Epidermal melanocyte (primary cell): ENCODE data around the gene PNP.
"Not testable (repeated sequence)": the region's sequence is repeated elsewhere in the genome, so short reads cannot be mapped to it uniquely, and the experiment has no call there.

Experiments
- DNase-seq: peaks from one replicate; pipeline ENCODE4 v3.0.0; 2011; ENCODE audit warnings: low spot score; ENCODE audit not compliant: insufficient read length

The PNP gene

DNA sequence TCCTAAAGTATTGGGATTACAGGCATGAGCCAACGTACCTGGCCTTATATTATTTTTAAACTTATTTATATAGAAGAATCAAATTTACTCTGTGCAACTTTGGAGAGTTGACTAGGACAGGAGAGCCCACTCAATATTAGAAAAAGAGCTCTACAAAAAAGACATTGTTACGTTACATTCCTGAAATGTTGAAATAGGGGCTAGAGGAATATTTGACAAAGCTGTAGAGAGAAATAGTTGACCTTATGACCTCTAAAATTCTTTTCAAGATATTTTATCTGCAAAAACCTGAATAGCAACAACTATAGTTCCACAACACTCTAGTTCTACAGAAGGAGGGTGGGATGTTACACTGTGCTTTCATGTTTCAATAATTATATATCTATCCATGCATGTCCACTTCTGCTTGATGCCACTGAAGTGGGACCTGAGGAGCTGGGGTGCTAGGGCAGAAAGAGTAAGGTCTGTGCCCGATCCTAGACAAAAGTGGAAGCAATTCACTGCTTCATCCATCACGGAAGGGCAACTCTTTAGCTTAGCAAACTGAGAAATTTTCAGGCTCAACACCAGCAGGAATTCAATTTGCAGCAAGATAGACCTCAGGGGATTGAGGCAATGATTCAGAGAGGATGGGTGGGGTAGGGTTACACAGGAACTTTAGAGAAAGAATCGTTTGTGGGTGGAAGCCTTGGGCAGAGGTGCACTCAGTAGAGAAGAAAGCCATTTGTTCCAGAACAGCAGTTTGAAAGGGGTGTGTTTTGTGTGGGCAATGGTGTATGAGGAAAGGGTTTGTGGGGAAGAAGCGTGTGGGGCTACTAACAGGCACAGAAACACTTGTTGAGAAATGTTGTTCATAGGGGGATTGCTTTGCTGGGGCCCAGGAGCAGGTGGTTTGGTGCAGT is 20.1 kb downstream of the PNP start:
- no peak for DNase-seq

DNA sequence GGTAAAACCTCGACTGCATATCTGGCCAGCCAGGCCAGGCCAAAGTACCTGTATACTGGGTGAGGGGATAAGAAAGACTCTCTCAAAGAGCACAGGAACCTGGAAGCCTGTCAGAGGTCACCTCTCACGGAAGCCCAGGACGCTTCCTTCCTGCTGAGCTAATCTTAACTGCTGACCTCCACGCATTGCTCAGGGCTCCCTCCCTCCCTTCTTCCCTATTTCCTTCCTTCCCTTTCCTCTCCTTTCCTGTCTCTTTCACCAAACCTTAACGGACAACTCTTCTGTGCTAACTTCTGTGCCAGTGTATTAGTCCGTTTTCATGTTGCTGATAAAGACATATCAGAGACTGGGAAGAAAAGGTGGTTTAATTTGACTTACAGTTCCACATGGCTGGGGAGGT is 21.4 kb downstream of the PNP start:
- no peak for DNase-seq

DNA sequence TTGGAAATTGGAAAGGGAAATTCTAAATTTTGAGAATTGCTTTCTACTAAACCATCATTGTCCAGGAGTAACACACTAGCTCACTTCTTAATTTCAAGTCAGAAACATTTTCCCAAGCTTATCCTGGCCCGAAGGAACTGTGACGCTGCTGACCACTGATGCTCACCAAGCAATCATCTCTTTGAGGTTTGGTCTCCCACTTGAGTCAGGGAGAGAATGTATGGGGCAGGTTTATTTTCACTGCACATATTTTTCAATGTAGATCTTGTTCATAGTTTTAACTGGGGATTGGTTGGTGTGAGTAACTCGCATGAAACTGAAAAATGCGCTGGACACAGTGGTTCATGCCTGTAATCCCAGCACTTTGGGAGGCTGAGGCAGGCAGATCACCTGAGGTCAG is 23.3 kb downstream of the PNP start:
- DNase-seq, result no peak

DNA sequence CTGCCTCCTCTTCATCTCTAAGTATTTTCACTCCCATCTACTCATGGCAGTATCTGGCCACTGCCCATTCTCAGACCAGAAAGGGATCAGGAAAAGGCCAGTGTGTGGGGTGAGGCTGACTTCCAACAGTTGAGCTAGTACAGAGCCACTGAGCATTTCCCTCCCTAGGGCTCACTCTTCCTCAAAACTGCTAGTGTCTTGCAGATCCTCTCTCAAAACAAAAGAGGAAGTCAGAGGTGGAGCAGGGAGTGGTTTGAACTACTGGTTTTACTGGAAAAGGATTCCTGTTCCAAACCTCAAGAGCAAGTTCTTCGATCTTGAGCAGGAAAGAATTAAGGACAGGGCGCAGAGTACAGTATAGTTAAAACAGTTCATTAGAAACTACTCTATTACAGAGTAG is 24.4 kb downstream of the PNP start:
- DNase-seq, result no peak

DNA sequence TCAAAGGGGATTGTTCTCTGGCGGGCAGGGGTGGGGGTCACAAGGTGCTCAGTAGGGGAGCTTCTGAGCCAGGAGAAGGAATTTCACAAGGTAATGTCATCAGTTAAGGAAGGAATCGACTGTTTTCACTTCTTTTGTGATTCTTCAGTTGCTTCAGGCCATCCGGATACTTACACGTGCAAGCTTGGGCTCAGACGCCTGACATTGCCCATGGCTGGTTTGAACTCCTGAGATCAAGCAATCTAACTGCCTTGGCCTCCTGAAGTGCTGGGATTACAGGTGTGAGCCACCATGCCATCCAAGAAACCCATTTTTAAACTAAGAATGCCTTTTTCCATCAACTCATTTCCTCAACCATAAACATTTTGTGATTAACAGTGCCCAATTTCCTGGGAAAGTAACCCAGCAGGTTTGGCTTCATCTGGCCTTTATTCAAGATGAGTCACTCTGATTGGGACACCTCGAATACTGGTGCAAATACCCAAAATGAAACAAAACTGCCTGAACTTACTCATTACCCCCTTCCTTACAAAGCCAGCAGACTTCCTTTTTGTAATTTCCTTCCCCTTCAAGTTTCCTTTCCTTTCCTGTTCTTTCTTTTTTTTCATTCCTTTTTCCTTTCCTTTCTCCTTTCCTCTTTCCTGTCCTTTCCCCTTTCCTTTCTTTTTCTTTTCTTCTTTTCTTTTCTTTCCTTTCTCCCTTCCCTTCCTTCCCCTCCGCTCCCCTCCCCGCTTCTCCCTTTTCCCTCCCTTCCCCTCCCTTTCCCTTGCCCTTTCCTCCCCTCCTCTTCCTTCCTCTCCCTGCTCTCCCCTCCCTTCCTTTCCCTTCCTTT is 25.9 kb downstream of the PNP start:
- DNase-seq, result no peak

DNA sequence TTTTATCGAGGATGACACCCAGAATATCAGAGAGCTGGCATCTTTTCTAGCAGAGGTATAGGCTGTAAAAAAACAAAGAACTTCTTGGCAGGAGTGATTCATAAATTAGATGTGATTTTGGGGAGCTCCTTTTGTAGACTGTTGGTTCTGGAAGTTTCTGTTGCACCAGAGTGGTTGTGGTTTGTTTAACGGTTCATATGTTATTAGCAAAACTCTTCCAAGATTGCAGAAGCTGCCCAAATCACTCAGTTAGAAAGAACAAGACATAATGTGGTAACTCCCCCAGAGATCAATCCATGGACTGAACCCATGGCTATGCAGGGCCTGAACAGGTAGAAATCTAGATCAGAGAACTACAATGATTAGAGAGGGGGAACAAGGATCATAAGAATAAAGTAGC is 29.4 kb downstream of the PNP start:
- DNase-seq, result no peak

DNA sequence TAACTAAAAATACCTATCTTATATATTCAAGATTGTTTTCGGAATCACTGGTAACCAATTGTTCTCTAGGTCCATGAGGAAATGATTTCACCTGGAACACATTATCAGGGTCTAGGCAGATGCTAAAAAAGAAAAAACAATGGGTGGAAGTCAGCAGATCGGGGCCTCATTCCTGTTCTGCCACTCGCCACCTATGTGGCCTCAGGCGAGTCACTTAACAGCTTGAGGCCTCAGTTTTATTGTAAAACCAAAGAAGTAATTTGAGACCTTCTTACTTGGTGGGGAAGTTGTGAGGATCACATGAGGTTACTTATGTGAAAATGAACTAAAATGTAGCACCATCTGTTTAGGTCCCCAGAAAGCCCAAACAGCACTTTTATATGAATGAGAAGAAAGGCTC is 29.9 kb downstream of the PNP start:
- no peak for DNase-seq

DNA sequence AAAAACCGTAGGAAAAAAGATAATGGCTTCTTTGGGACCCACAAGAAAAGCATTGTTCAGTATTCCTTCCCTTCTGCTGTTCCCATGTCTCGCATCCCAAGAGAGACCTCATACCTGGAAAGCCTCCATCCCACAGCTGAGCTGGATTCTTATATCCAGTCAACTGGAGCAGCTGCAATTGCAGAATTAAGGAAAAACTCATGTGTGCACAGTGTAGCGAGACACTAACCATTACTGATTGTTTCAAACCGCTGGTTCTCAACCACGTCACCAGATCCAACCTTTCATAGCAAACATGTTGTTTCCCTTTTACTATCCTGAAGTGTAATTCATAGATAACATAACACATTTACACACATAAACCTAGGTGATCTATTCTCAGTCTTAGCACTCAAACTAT is 30.7 kb downstream of the PNP start:
- DNase-seq, result no peak

DNA sequence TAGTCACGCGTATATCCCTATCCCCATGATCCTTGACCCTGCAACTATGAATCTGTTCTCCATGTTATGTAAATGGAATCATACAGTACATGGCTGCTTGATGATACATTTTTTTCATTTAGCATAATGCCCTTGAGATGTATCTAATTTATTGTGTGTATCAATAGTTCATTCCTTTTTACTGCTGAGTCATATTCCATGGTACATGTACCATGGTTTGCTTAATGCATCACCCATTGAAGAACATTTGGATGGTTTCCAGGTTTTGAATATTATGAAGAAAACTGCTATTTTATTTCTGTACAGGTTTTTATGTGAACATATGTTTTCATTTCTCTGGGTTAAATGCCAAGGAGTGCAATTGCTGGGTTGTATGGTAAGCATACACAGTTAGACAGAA is 32.1 kb downstream of the PNP start:
- no peak for DNase-seq

DNA sequence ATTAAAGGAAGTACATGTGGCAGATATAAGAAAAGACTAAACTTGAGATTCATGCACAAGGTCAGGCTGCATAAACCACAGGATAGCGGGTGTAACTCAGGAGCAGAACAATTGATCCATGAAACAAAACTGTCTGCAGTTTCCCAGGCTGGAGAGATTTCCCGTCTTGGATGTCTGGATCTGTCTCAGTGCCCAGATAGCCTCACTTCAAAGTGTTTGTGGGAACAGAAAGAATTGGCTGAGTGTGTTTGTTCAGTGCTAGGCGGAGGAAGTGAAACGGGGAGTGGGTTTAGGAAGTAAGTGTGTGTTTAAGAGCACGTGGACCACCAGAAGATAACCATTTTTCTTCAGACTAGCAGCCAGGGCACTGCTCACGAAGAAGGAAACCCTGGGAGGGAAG is 34.7 kb downstream of the PNP start:
- DNase-seq, result no peak

DNA sequence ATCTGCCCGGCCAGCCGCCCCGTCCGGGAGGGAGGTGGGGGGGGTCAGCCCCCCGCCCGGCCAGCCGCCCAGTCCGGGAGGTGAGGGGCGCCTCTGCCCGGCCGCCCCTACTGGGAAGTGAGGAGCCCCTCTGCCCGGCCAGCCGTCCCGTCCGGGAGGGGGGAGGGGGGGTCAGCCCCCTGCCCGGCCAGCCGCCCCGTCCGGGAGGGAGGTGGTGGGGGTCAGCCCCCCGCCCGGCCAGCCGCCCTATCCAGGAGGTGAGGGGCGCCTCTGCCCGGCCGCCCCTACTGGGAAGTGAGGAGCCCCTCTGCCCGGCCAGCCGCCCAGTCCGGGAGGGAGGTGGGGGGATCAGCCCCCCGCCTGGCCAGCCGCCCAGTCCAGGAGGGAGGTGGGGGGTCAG is 37.1 kb downstream of the PNP start:
- DNase-seq, result not testable (repeated sequence)

DNA sequence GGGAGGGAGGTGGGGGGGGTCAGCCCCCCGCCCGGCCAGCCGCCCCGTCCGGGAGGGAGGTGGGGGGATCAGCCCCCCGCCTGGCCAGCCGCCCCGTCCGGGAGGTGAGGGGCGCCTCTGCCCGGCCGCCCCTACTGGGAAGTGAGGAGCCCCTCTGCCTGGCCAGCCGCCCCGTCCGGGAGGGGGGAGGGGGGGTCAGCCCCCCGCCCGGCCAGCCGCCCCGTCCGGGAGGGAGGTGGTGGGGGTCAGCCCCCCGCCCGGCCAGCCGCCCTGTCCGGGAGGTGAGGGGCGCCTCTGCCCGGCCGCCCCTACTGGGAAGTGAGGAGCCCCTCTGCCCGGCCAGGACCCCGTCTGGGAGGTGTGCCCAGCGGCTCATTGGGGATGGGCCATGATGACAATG is 37.5 kb downstream of the PNP start:
- not testable (repeated sequence) for DNase-seq

DNA sequence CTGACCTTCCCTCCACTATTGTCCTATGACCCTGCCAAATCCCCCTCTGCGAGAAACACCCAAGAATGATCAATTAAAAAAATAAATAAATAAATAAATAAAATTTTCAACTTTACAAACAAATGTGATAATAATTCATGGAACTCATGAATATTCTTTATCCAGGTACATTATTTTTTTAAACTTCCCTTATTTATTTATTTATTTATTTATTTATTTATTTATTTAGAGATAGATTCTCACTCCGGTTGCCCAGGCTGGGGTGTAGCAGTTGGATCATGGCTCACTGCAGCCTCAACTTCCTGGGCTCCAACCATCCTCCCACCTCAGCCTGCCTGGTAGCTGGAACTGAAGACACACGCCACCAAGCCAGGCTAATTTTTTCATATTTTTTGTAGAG is 38.3 kb downstream of the PNP start:
- DNase-seq, result not testable (repeated sequence)

DNA sequence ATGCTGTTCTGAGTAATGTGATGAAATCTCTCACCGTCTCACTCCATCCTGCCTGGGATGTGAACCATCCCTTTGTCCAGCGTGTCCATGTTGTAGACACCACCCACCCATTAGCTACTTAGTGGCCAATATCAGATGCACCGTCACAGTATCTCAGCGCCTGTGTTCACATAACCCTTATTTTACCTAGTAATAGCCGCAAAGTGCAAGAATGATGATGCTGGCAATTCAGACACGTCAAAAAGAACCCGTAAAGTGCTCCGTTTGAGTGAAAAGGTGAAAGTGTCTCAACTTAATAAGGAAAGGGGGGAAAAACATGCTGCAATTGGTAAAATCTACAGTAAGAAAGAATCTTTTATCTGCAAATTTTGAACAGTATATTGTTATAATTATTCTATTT is 39.2 kb downstream of the PNP start:
- no peak for DNase-seq

DNA sequence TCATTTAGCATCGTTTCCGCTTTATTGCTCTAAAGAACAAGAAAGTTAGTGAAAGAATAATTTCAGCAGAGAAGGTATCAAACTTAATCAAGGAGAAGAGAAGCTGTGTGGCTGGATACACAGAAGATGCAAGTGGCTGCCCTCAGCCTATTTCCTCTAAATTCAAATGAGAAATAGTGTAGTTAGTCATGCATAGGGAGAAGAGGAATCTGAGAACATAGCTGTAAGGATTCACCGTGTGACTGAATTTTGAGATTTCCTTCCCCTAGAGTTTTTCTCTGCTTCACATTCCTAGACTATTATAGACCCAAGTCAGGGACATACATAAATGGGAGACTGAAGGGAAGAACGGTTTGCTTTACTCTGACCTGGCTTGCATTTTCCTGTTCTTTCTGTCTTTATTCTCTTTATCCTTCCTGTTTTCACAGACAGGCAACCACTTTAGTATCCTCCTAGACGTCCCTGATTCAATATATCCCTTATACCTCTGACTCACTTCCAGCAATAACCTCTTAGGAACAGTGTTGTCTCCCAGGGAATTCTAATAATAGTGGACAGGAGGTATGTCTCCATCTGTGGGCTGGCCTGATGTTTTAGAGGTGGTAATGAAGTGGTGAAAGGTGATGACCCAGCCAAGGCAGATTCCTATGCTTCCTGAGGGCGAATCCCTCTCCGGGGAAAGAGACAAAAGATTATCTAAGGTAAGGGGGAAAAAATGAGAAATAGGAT is 43.1 kb downstream of the PNP start:
- DNase-seq, result no peak

DNA sequence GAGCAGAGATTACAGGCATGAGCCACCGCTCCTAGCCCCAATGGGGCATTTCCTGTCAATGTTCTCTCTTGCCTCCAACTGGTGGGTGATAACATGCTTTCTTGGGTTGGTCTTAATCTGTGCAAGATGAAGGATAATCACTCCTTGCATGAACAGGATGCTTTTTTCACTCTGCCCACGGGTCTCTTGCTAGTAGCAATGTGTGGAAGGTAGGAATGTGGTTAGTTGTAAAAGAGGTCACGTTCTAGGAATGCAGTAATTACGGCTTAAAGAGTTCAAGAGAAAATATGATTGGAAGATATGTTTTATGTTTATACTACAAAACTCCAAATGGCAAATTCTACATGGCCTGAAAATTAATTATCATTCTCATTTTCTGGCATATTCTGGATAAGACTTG is 46.6 kb downstream of the PNP start:
- no peak for DNase-seq

DNA sequence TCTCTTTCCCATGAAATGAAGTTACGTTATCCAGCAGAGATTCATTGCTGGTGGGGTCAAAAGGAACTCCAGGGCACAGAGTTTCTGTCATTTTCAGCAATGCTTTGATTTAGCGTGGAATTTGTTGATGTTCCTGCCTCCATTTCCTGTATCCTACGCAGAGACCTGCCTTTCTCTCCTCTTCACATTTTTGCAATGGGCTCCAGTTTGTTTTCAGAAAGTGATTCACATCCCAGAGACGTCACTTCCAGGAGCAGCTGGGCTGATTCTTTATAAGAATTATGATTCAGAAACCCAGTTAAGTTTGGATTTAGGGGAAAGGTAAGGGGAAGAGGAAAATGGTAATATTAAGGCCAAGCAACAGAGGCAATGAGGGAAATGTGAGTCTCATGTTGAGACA is 47.7 kb downstream of the PNP start:
- DNase-seq, result no peak

DNA sequence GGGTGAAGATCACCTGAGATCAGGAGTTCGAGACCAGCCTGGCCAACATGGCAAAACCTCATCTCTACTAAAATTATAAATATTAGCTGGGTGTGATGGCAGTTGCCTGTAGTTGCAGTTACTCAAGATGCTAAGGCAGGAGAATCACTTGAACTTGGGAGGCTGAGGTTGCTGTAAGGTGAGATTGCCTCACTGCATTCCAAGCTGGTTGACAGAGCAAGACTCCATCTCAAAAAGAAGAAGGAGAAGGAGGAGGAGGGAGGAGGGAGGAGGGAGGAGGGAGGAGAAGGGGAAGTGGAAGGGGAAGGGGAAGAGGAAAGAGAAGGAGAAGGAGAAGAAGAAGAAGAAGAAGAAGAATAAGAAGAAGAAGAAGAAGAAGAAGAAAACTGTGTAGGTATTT is 53.1 kb downstream of the PNP start:
- no peak for DNase-seq

DNA sequence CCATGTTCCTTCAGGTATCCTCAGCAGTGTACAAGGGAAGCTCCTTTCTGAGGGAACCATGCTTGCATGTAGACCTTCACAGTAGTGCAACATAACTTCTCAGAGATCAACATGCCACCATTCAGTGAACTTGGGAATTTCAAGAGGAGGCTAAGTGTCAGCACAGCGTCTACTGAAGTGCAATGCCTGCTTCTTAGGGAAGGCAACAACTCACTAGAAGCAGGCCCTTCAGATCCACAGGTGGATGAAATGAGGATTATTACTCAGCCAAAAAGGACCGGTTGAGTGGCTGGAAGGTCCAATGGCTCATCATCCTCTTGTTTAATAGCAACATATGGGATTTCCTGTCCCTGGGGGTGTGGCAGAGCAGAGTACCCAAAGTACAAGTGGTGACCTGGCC is 54.8 kb downstream of the PNP start:
- no peak for DNase-seq
